Spinal cord (tissue), 10 donors: ENCODE data around the gene BRIX1. TPM values are rescaled to one million over a fixed set of nuclear protein-coding genes. Genes with fewer than 3 reads are reported as not detected.
"Not testable (repeated sequence)": the region's sequence is repeated elsewhere in the genome, so short reads cannot be mapped to it uniquely, and the experiment has no call there.

Experiments used
- DNase-seq, 6 donors: peaks; one replicate each; pipeline versions ENCODE4 v3.0.0 to v3.0.0-alpha.2; 2013 to 2015; ENCODE audit warnings: low spot score in 6 of 6, low read depth in 4 of 6
- H3K27ac ChIP-seq: one replicate; pipeline ENCODE4 v1.5.1; 2013; ENCODE audit warnings: low read depth, low read length, control low read depth
- H3K27me3 ChIP-seq: one replicate; pipeline ENCODE4 v1.6.1; 2013; ENCODE audit warnings: low read length; ENCODE audit not compliant: control insufficient read depth, insufficient read depth
- H3K36me3 ChIP-seq: one replicate; pipeline ENCODE4 v1.6.1; 2013; ENCODE audit warnings: low read length; ENCODE audit not compliant: control insufficient read depth, insufficient read depth
- H3K4me1 ChIP-seq: one replicate; pipeline ENCODE4 v1.6.1; 2013; ENCODE audit warnings: low read length; ENCODE audit not compliant: control insufficient read depth, insufficient read depth
- H3K4me3 ChIP-seq: one replicate; pipeline ENCODE4 v1.5.1; 2013; ENCODE audit warnings: low read depth, low read length, control low read depth
- H3K9me3 ChIP-seq: one replicate; pipeline ENCODE4 v1.6.1; 2013; ENCODE audit warnings: low read length; ENCODE audit not compliant: control insufficient read depth, insufficient read depth
- WGBS: methylation state at CpG from one replicate; pipeline ENCODE4 v1.1.5; 2013; ENCODE audit warnings: missing lambda C conversion rate; ENCODE audit not compliant: insufficient coverage; 5-methylcytosine and 5-hydroxymethylcytosine counted together
- polyA plus RNA-seq, 2 donors: library from polyadenylated mRNA; unstranded; fragments of 120-200 nt; gene quantifications; one replicate each; pipeline ENCODE4 v1.2.1, GENCODE V29; 2013; ENCODE audit not compliant: insufficient read length in 2 of 2
- total RNA-seq, 2 donors: library from RNA; depleted of rRNA in 1 of 2; stranded (reverse); fragments of 120-200 nt in 1 of 2; fragments of >200 nt in 1 of 2; gene quantifications; one replicate each; pipeline versions ENCODE4 v1.2.3 to v1.2.4, GENCODE V29; 2013 to 2014
- donor health status: healthy.

BRIX1 gene
- total and polyA plus RNA-seq, 4 donors, result 30.1 to 35.7 (median 33.2) TPM

DNA sequence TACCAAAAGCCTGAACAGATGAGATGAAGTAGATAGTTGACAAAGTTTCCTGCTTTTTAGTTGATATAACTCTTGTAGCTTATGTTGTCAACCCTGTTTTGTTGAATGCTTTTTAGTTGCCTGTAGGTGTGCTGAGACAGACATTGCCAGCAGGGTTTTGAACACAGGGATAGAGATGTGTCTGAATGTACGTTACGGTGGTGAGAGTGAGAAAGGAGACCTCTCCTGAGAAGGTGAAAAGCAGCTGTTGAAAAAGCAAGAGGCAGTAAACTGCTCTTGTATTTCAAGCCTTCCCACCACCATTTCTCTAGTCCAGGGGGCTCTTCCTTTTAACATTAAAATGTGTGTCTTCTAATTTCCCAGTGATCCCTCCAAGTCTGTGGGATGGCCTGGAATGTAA, 28.5 kb downstream of the BRIX1 start:
- no peak overlapping the region for H3K4me3 ChIP-seq
- no CpG with 5 or more reads among the region's 2 CpGs for WGBS
- no peak overlapping the region for H3K27ac ChIP-seq
- peaks cover 20% of the 10 kb centered on the region for H3K36me3 ChIP-seq
- DNase-seq, result no peak
- no peaks in the 10 kb centered on the region for H3K9me3 ChIP-seq
- no peaks in the 10 kb centered on the region for H3K27me3 ChIP-seq
- no peaks in the 10 kb centered on the region for H3K4me1 ChIP-seq

DNA sequence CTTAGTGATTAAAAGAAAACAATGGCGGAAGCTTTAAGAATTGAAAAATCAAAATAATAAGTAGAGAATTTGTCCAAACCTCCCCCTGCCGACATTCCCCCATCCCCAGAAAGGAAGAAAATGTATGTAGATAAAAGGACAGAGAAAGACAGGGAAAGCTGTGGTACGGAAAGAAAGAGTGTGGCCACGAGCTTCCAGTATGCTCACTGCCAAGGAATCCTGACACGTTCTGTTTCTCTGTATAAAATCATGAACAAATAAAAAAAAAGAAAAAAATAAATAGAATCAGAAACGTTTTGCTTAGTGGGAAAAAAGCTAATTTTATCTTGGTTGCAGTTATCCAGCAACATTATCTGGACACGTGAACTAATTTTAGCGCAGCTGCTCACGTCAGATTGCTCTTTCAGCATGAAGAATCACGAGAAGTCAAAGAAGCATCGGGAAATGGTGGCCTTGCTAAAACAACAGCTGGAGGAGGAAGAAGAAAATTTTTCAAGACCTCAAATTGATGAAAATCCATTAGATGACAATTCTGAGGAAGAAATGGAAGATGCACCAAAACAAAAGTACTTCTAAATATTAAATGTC, 29.0 kb downstream of the BRIX1 start:
- WGBS, result 85% methylated on average over 4 of the region's 11 CpGs

GRCh38 chr5:34957321-34957720, 41.8 kb downstream of the BRIX1 start:
- WGBS, result no CpG with 5 or more reads among the region's 1 CpG
- DNase-seq, result no peak
- Histone ChIP-seq H3K27me3 (no peaks in the 10 kb centered on the region), H3K4me3 (no peak overlapping the region), H3K4me1 (no peaks in the 10 kb centered on the region), H3K27ac (no peak overlapping the region), H3K36me3 (peaks cover 7% of the 10 kb centered on the region), H3K9me3 (no peaks in the 10 kb centered on the region)

More for the DNA sequence above, 29.0 kb downstream of the BRIX1 start:
- Histone ChIP-seq H3K4me1 (no peaks in the 10 kb centered on the region), H3K9me3 (no peaks in the 10 kb centered on the region), H3K27ac (no peak overlapping the region), H3K4me3 (no peak overlapping the region), H3K27me3 (no peaks in the 10 kb centered on the region), H3K36me3 (peaks cover 16% of the 10 kb centered on the region)
- DNase-seq, result no peak

GRCh38 chr5:34957857-34958690, 42.6 kb downstream of the BRIX1 start:
- 100% methylated on average over 1 of the region's 5 CpGs for WGBS

DNA sequence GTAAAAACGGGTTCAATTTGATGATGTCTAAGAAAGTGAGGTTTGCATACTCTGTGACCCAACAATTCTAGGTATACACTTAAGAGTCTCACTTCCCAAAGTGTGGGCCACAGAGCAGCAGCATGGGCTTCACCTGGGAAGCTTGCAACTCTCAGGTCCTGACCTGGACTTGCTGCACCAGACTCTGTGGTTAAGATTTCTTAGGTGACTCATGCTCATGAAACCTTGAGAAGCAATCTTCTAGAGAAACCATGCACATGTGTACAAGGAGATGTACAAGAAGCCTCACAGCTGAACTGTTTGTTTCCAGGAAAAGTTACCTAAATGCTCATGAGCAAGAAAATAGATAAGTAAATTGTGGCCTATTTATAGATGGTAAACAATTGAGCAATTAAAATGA, 43.8 kb downstream of the BRIX1 start:
- Histone ChIP-seq H3K27ac (no peak overlapping the region), H3K9me3 (no peaks in the 10 kb centered on the region), H3K27me3 (no peaks in the 10 kb centered on the region), H3K36me3 (no peaks in the 10 kb centered on the region), H3K4me3 (no peak overlapping the region), H3K4me1 (no peaks in the 10 kb centered on the region)
- DNase-seq, result no peak
- no CpG with 5 or more reads among the region's 1 CpG for WGBS

More at GRCh38 chr5:34957857-34958690, 42.6 kb downstream of the BRIX1 start:
- no peaks in the 10 kb centered on the region for H3K27me3 ChIP-seq
- no peaks in the 10 kb centered on the region for H3K9me3 ChIP-seq
- H3K4me1 ChIP-seq, result no peaks in the 10 kb centered on the region
- peak; percentile 1 to 85 (median 18) for DNase-seq
- peaks cover 2% of the 10 kb centered on the region for H3K36me3 ChIP-seq
- no peak overlapping the region for H3K4me3 ChIP-seq
- H3K27ac ChIP-seq, result no peak overlapping the region

- no peak overlapping the region for H3K27ac ChIP-seq
- H3K9me3 ChIP-seq, result peaks cover 3% of the 10 kb centered on the region
- no peaks in the 10 kb centered on the region for H3K27me3 ChIP-seq
- H3K4me1 ChIP-seq, result no peaks in the 10 kb centered on the region
- no peak for DNase-seq
- H3K36me3 ChIP-seq, result no peaks in the 10 kb centered on the region
- 100% methylated on average over 2 of the region's 4 CpGs for WGBS
- H3K4me3 ChIP-seq, result no peak overlapping the region
Measured at GRCh38 chr5:34967540-34967939, 52.0 kb downstream of the BRIX1 start.

DNA sequence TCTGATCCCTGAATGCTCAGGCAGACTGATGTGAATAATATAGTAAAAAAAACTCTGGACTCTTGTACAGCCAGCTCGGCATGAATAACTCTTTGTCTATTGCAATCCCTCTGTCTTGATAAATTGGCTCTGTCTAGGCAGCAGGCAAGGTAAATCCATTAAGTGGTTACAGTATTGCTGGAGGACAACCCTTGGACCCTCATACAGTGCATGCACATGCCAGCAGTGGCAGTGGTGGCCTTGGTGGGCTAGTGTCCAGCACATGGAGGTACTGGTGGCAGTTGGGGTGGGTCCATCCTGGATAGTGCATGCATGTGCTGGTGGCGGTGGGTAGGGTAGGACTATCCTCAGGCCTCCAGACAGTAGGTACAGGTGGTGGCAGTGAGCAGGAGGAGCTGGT, 52.7 kb downstream of the BRIX1 start:
- no peaks in the 10 kb centered on the region for H3K4me1 ChIP-seq
- DNase-seq, result no peak
- H3K4me3 ChIP-seq, result no peak overlapping the region
- H3K27me3 ChIP-seq, result no peaks in the 10 kb centered on the region
- peaks cover 3% of the 10 kb centered on the region for H3K9me3 ChIP-seq
- WGBS, result 83% methylated on average over 2 of the region's 2 CpGs
- no peak overlapping the region for H3K27ac ChIP-seq
- H3K36me3 ChIP-seq, result no peaks in the 10 kb centered on the region

DNA sequence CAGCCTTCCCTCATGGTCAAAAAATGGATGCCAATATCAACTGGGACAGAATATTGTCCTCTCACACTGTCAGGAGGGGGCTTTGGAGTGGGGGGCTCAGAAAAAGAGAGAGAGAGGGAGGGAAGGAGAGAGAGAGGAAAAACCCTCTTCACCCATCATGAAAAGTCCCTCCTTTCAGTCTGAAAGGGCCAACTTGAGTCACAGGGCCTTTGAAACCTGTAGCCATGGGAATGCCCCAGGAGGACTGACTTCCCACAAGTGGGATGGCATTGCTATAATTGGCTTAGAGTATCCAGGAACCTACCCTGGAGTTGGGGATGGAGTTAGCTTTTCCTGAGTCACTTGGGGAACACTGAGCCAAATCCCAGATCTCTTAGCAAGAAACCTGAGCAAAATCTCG, 55.0 kb downstream of the BRIX1 start:
- H3K27ac ChIP-seq, result no peak overlapping the region
- H3K27me3 ChIP-seq, result no peaks in the 10 kb centered on the region
- H3K4me3 ChIP-seq, result no peak overlapping the region
- DNase-seq, result no peak
- WGBS, result no CpG with 5 or more reads among the region's 1 CpG
- no peaks in the 10 kb centered on the region for H3K4me1 ChIP-seq
- peaks cover 3% of the 10 kb centered on the region for H3K9me3 ChIP-seq
- H3K36me3 ChIP-seq, result no peaks in the 10 kb centered on the region

- H3K27me3 ChIP-seq, H3K36me3 ChIP-seq, H3K4me1 ChIP-seq, H3K27ac ChIP-seq, H3K4me3 ChIP-seq, H3K9me3 ChIP-seq, DNase-seq: not testable (repeated sequence)
- no CpG with 5 or more reads among the region's 4 CpGs for WGBS
Measured at GRCh38 chr5:34971655-34972054, 56.1 kb downstream of the BRIX1 start.
